GM10266 (cell line): ENCODE data around the gene BCO2.
"Not testable (repeated sequence)": the region's sequence is repeated elsewhere in the genome, so short reads cannot be mapped to it uniquely, and the experiment has no call there.

ENCODE experiments used
- DNase-seq: peaks from one replicate; pipeline ENCODE4 v3.0.0; 2012; ENCODE audit errors: extremely low spot score
- TF ChIP-seq, protein P1 (sequence below): IDR thresholded peaks from 2 replicates; pipeline ENCODE4 v1.5.1; 2012; ENCODE audit warnings: mild to moderate bottlenecking, low read depth; ENCODE audit not compliant: control insufficient read depth, insufficient read depth; ENCODE audit errors: missing control alignments

The BCO2 gene

DNA sequence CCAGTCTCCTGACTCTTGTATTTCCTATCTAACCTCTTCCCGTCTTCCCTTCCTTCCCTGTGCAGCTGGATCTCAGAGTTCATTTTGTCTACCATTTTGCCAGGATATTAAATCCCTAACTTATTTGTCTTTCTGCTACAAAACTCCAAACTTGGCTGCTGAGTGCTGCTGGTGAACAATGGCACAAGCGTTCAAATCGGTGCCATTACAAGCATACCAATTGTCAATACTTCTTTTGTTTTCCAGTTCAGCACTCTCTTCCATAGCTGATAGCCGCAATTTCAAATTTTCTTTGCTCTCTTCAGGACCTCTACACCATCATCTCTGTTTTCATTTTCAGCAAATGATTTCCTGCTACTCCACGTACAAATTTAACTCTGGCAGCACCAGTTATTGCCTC, 24.8 kb upstream of the BCO2 start:
- DNase-seq, result no peak
- TF ChIP-seq, protein P1, sequence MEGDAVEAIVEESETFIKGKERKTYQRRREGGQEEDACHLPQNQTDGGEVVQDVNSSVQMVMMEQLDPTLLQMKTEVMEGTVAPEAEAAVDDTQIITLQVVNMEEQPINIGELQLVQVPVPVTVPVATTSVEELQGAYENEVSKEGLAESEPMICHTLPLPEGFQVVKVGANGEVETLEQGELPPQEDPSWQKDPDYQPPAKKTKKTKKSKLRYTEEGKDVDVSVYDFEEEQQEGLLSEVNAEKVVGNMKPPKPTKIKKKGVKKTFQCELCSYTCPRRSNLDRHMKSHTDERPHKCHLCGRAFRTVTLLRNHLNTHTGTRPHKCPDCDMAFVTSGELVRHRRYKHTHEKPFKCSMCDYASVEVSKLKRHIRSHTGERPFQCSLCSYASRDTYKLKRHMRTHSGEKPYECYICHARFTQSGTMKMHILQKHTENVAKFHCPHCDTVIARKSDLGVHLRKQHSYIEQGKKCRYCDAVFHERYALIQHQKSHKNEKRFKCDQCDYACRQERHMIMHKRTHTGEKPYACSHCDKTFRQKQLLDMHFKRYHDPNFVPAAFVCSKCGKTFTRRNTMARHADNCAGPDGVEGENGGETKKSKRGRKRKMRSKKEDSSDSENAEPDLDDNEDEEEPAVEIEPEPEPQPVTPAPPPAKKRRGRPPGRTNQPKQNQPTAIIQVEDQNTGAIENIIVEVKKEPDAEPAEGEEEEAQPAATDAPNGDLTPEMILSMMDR, result no peak

DNA sequence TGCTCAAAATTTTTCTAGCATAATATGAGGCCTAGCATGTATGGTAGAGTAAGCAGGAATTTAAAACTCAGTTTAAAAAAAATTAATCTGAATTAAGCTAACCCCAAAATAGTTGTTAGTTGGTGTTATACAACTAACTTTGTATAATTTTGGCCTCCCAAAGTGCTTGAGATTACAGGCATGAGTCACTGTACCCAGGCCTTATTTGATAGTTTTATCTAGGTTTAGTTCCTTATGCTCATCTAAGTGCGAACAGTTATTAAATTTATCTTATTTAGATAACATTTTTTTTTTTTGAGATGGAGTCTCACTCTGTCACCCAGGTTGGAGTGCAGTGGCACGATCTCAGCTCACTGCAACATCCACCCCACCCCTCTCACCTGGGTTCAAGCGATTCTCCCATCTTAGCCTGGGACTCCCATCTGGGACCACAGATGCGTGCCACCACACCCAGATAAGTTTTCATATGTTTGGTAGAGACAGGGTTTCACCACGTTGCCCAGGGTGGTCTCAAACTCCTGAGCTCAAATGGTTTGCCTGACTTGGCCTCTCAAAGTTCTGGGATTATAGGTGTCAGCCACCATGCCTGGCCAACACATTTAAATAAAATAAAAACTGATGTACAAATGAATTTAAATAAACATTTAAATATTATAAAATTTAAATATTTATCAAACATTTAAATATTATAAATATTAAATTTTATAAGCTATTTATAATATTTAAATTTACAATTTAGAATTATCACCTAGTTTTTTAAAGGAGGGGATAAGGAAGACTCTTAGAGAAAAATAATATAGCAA, 19.0 kb upstream of the BCO2 start:
- DNase-seq, result no peak
- TF ChIP-seq, protein P1, result no peak

- no peak for DNase-seq
- TF ChIP-seq, protein P1, result no peak
Observed at GRCh38 chr11:112156956-112157766, 18.2 kb upstream of the BCO2 start.

GRCh38 chr11:112159098-112160065, 15.9 kb upstream of the BCO2 start:
- no peak for DNase-seq
- TF ChIP-seq, protein P1, result no peak

- TF ChIP-seq, protein P1, result no peak
- DNase-seq, result no peak
Observed at GRCh38 chr11:112160091-112160848, 15.0 kb upstream of the BCO2 start.

DNA sequence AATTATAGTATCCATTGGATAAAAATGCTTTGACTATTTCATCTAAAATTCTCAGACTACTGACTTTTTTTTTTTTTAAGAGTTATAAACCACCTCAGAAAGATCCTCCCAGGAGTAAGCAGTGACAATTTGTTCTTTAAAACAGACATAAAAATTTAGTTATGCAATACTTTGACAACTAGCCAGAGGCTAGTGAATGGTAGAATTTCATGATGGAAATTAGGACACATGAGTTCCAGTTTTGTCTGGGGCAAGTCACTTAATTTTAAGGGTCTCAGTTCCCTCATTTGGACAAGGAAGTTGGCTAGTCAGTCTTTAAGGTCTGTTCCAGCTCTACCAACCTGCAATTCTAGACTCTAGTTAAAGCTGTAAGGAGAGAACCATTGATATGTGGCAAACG, 14.3 kb upstream of the BCO2 start:
- no peak for DNase-seq
- TF ChIP-seq, protein P1, result no peak

- DNase-seq, result not testable (repeated sequence)
Observed at GRCh38 chr11:112162200-112162599, 13.1 kb upstream of the BCO2 start.
